G401.6 (cell line): ENCODE data around the gene NR2F2.
"Not testable (repeated sequence)": the region's sequence is repeated elsewhere in the genome, so short reads cannot be mapped to it uniquely, and the experiment has no call there.

ENCODE experiments used
- FAIRE-seq: peaks from 2 replicates; lab custom pipeline; 2012; peaks lifted over from hg19 to GRCh38; lab: Jason Lieb, UNC

The NR2F2 gene

GRCh38 chr15:96369825-96370621 lies 39.5 kb downstream of the NR2F2 start:
- no peak for FAIRE-seq

GRCh38 chr15:96372554-96372953 lies 42.1 kb downstream of the NR2F2 start:
- FAIRE-seq, result no peak

- FAIRE-seq, result no peak
Measured at GRCh38 chr15:96374499-96374898, 44.0 kb downstream of the NR2F2 start.

GRCh38 chr15:96379592-96379991 lies 49.1 kb downstream of the NR2F2 start:
- FAIRE-seq, result not testable (repeated sequence)

- no peak for FAIRE-seq
Measured at GRCh38 chr15:96381463-96381862, 51.0 kb downstream of the NR2F2 start.

- FAIRE-seq, result no peak
Measured at GRCh38 chr15:96385195-96385594, 54.7 kb downstream of the NR2F2 start.

- FAIRE-seq, result no peak
Measured at GRCh38 chr15:96388673-96389072, 58.2 kb downstream of the NR2F2 start.
